GM21576 (cell line): ENCODE results near the gene LRIG3.
"Not testable (repeated sequence)": the region's sequence is repeated elsewhere in the genome, so short reads cannot be mapped to it uniquely, and the experiment has no call there.

Source experiments
- ATAC-seq: cut with Tn5 transposase; IDR thresholded peaks from one replicate; pipeline ENCODE4 v1.9.1; 2021; ENCODE audit warnings: mild to moderate bottlenecking, moderate library complexity; ENCODE audit not compliant: unreplicated experiment

LRIG3 gene

GRCh38 chr12:58907391-58907790 is 12.9 kb downstream of the LRIG3 start:
- ATAC-seq = no peak

GRCh38 chr12:58906917-58907316 is 13.4 kb downstream of the LRIG3 start:
- ATAC-seq = no peak

GRCh38 chr12:58905422-58905821 is 14.9 kb downstream of the LRIG3 start:
- ATAC-seq = no peak

GRCh38 chr12:58902726-58903125 is 17.6 kb downstream of the LRIG3 start:
- not testable (repeated sequence) for ATAC-seq

- ATAC-seq = no peak
Measured at GRCh38 chr12:58901664-58902063, 18.6 kb downstream of the LRIG3 start.

- ATAC-seq = no peak
Measured at GRCh38 chr12:58897969-58898368, 22.3 kb downstream of the LRIG3 start.

GRCh38 chr12:58896278-58896677 is 24.0 kb downstream of the LRIG3 start:
- ATAC-seq = no peak

GRCh38 chr12:58895053-58895452 is 25.3 kb downstream of the LRIG3 start:
- ATAC-seq = no peak

GRCh38 chr12:58894040-58894439 is 26.3 kb downstream of the LRIG3 start:
- no peak for ATAC-seq

GRCh38 chr12:58893495-58893894 is 26.8 kb downstream of the LRIG3 start:
- ATAC-seq = no peak

GRCh38 chr12:58889557-58889956 is 30.7 kb downstream of the LRIG3 start:
- ATAC-seq = no peak

- no peak for ATAC-seq
Measured at GRCh38 chr12:58888131-58888783, 32.0 kb downstream of the LRIG3 start.

- no peak for ATAC-seq
Measured at GRCh38 chr12:58887068-58887467, 33.2 kb downstream of the LRIG3 start.

- no peak for ATAC-seq
Measured at GRCh38 chr12:58886474-58886873, 33.8 kb downstream of the LRIG3 start.

- no peak for ATAC-seq
Measured at GRCh38 chr12:58884916-58885315, 35.4 kb downstream of the LRIG3 start.

- ATAC-seq = no peak
Measured at GRCh38 chr12:58883576-58884334, 36.5 kb downstream of the LRIG3 start.

- no peak for ATAC-seq
Measured at GRCh38 chr12:58882826-58883225, 37.5 kb downstream of the LRIG3 start.

GRCh38 chr12:58881816-58882215 is 38.5 kb downstream of the LRIG3 start:
- no peak for ATAC-seq

- ATAC-seq = no peak
Measured at GRCh38 chr12:58880639-58881038, 39.7 kb downstream of the LRIG3 start.

GRCh38 chr12:58877243-58877743 is 43.0 kb downstream of the LRIG3 start:
- no peak for ATAC-seq

- no peak for ATAC-seq
Measured at GRCh38 chr12:58873496-58873895, 46.8 kb downstream of the LRIG3 start.

GRCh38 chr12:58871556-58871955 is 48.7 kb downstream of the LRIG3 start:
- ATAC-seq = no peak
